Measurements from ENCODE around the gene TMEM17. TPM values are rescaled to one million over a fixed set of nuclear protein-coding genes. Genes with fewer than 3 reads are reported as not detected.

TMEM17 gene
- total RNA-seq, 2 experiments from 2014 or later, result not detected

- no peak overlapping the region for H3K4me2 ChIP-seq (ENCODE audit: low read length)
- CTCF ChIA-PET (ENCODE audit: unreplicated experiment), result no interaction called here
- no peaks in the 10 kb centered on the region for H3K79me2 ChIP-seq (ENCODE audit: insufficient read depth, low read depth, low read length)
- intact Hi-C loops (cut with micrococcal nuclease; ENCODE audit: unreplicated experiment), result no loop called here
- H3K9me2 ChIP-seq (ENCODE audit: insufficient read depth, low read length), result no peaks in the 10 kb centered on the region
- no peak for TF ChIP-seq EZH2phosphoT487 (IDR thresholded peaks at IDR 0.05; ENCODE audit: borderline replicate concordance, low read depth, low read length)
- TF ChIP-seq CTCF (conservative IDR thresholded peaks at IDR 0.05; ENCODE audit: low read length), result no peak
- H3K36me3 ChIP-seq (ENCODE audit: insufficient read depth, low read length), result no peaks in the 10 kb centered on the region
- H3K4me1 ChIP-seq (ENCODE audit: insufficient read depth, low read length, poor library complexity, severe bottlenecking), result no peaks in the 10 kb centered on the region
- BruUV-seq (replicated peaks), result no TSS peak
- no peaks in the 10 kb centered on the region for H3K9me3 ChIP-seq (ENCODE audit: low read length)
- H2AFZ ChIP-seq (ENCODE audit: low read length), result no peak overlapping the region
- H3K4me3 ChIP-seq (ENCODE audit: low read depth, low read length, poor library complexity, severe bottlenecking), result no peak overlapping the region
- POLR2A ChIA-PET, result no interaction called here
- H4K20me1 ChIP-seq (ENCODE audit: insufficient read depth, low read length), result no peaks in the 10 kb centered on the region
- no peak overlapping the region for H3K27ac ChIP-seq (ENCODE audit: low read depth, low read length, poor library complexity, severe bottlenecking)
- DNase-seq (ENCODE audit: low spot score), result no peak
These were observed 6.5 kb downstream of the TMEM17 start for GRCh38 chr2:62499430-62500060.

GRCh38 chr2:62498739-62499138 lies 7.3 kb downstream of the TMEM17 start:
- no peak overlapping the region for H3K27ac ChIP-seq (ENCODE audit: low read depth, low read length, poor library complexity, severe bottlenecking)
- H3K9me3 ChIP-seq (ENCODE audit: low read length), result no peaks in the 10 kb centered on the region
- DNase-seq (ENCODE audit: low spot score), result no peak
- no TSS peak for BruUV-seq (replicated peaks)
- POLR2A ChIA-PET, result no interaction called here
- no peak overlapping the region for H2AFZ ChIP-seq (ENCODE audit: low read length)
- no peak overlapping the region for H3K4me3 ChIP-seq (ENCODE audit: low read depth, low read length, poor library complexity, severe bottlenecking)
- no peaks in the 10 kb centered on the region for H3K36me3 ChIP-seq (ENCODE audit: insufficient read depth, low read length)
- intact Hi-C loops (cut with micrococcal nuclease; ENCODE audit: unreplicated experiment), result no loop called here
- TF ChIP-seq EZH2phosphoT487 (IDR thresholded peaks at IDR 0.05; ENCODE audit: borderline replicate concordance, low read depth, low read length), result no peak
- no peak for TF ChIP-seq CTCF (conservative IDR thresholded peaks at IDR 0.05; ENCODE audit: low read length)
- H3K9me2 ChIP-seq (ENCODE audit: insufficient read depth, low read length), result no peaks in the 10 kb centered on the region
- H4K20me1 ChIP-seq (ENCODE audit: insufficient read depth, low read length), result no peaks in the 10 kb centered on the region
- no peaks in the 10 kb centered on the region for H3K79me2 ChIP-seq (ENCODE audit: insufficient read depth, low read depth, low read length)
- H3K4me2 ChIP-seq (ENCODE audit: low read length), result no peak overlapping the region
- CTCF ChIA-PET (ENCODE audit: unreplicated experiment), result no interaction called here
- no peaks in the 10 kb centered on the region for H3K4me1 ChIP-seq (ENCODE audit: insufficient read depth, low read length, poor library complexity, severe bottlenecking)

DNA sequence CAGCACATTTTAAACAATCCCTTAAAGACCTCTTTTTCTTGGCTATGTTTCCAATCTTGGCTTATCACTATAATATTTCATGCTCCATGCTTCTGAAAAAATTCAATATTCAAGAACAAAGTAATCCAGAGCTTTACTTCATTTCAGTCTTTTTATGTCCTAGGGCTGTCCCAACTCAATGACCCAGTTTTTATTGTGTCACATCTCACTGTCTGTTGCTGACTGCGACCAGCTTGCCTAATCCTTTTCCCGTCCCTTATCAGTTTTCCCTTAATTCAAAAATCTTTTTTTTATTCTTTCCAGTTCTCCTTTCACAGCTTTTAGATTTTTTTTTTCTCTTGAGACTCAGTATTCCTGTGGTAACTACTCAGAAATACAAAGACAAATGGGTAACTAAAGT lies 10.2 kb downstream of the TMEM17 start:
- ChIA-PET CTCF (ENCODE audit: unreplicated experiment) (no interaction called here), POLR2A (no interaction called here)
- Histone ChIP-seq H3K9me3 (ENCODE audit: low read length) (no peaks in the 10 kb centered on the region), H3K4me2 (ENCODE audit: low read length) (no peak overlapping the region), H3K36me3 (ENCODE audit: insufficient read depth, low read length) (no peaks in the 10 kb centered on the region), H4K20me1 (ENCODE audit: insufficient read depth, low read length) (no peaks in the 10 kb centered on the region), H3K4me3 (ENCODE audit: low read depth, low read length, poor library complexity, severe bottlenecking) (no peak overlapping the region), H2AFZ (ENCODE audit: low read length) (no peak overlapping the region), H3K79me2 (ENCODE audit: insufficient read depth, low read depth, low read length) (no peaks in the 10 kb centered on the region), H3K4me1 (ENCODE audit: insufficient read depth, low read length, poor library complexity, severe bottlenecking) (no peaks in the 10 kb centered on the region), H3K9me2 (ENCODE audit: insufficient read depth, low read length) (no peaks in the 10 kb centered on the region), H3K27ac (ENCODE audit: low read depth, low read length, poor library complexity, severe bottlenecking) (no peak overlapping the region)
- no peak for TF ChIP-seq CTCF (conservative IDR thresholded peaks at IDR 0.05; ENCODE audit: low read length)
- no peak for TF ChIP-seq EZH2phosphoT487 (IDR thresholded peaks at IDR 0.05; ENCODE audit: borderline replicate concordance, low read depth, low read length)
- no TSS peak for BruUV-seq (replicated peaks)
- DNase-seq (ENCODE audit: low spot score), result no peak
- intact Hi-C loops (cut with micrococcal nuclease; ENCODE audit: unreplicated experiment), result no loop called here
